IMR-90 (cell line): ENCODE measurements around the gene RAB3A.

ENCODE experiments used
- POLR2A ChIP-seq: IDR thresholded peaks from 2 replicates; pipeline ENCODE4 v1.6.1; 2012; ENCODE audit warnings: mild to moderate bottlenecking, low read depth, low read length
- RAD21 ChIP-seq: IDR thresholded peaks from 2 replicates; pipeline ENCODE4 v1.6.1; 2012; ENCODE audit warnings: low read length, improper control_type of control experiment
- TF ChIP-seq, protein P1 (sequence below): conservative IDR thresholded peaks from 2 replicates; pipeline ENCODE4 v1.5.1; 2012; ENCODE audit warnings: mild to moderate bottlenecking, low read depth, low read length, improper control_type of control experiment

DNA sequence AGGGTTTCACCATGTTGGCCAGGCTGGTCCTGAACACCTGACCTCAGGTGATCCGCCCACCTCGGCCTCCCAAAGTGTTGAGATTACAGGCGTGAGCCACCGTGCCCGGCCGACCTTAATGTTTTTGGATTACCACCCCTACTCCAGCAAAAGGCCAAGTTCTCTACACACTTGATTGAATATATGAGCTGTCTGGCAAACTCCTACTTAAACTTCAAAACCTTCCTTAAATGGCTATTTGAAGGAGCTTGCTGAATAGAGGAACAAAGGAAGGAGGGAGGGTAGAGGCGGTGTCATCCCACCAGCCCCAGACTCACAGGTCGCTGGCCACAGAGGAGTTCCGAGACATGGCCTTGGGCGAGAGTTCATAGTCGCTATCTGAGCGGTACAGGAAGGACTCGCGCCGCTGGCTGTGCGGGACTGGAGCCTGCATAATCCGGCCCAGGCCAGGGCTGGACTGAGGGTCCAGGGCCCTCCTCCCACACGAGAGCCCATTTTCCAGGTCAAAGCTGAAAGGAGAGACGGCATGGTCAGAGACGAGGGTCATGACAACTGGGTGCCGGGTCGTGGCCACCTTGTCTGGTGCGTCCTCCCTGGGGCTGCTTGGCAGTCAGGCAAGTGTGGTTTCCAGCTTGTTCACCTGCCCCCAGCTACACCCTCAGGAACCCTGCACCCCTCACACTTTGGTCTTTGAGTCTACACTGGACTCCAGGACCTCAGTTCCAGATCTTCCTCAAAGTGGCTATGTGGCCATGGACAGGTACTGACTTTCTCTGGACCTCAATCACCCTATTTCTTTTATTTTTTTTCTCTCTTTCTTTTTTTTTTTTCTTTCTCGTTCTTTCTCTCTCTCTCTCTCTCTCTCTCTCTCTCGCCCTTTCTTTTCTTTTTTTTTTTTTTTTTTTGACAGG, 18.2 kb upstream of the RAB3A start:
- TF ChIP-seq, protein P1, sequence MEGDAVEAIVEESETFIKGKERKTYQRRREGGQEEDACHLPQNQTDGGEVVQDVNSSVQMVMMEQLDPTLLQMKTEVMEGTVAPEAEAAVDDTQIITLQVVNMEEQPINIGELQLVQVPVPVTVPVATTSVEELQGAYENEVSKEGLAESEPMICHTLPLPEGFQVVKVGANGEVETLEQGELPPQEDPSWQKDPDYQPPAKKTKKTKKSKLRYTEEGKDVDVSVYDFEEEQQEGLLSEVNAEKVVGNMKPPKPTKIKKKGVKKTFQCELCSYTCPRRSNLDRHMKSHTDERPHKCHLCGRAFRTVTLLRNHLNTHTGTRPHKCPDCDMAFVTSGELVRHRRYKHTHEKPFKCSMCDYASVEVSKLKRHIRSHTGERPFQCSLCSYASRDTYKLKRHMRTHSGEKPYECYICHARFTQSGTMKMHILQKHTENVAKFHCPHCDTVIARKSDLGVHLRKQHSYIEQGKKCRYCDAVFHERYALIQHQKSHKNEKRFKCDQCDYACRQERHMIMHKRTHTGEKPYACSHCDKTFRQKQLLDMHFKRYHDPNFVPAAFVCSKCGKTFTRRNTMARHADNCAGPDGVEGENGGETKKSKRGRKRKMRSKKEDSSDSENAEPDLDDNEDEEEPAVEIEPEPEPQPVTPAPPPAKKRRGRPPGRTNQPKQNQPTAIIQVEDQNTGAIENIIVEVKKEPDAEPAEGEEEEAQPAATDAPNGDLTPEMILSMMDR: no peak
- no peak for TF ChIP-seq RAD21
- TF ChIP-seq POLR2A: no peak
